ENCODE measurements around the gene SLC20A1. TPM values are rescaled to one million over a fixed set of nuclear protein-coding genes. Genes with fewer than 3 reads are reported as not detected.

SLC20A1 gene
- total RNA-seq, 4 donors from 2014 or later = 15.6 to 40.3 (median 23.9) TPM

DNA sequence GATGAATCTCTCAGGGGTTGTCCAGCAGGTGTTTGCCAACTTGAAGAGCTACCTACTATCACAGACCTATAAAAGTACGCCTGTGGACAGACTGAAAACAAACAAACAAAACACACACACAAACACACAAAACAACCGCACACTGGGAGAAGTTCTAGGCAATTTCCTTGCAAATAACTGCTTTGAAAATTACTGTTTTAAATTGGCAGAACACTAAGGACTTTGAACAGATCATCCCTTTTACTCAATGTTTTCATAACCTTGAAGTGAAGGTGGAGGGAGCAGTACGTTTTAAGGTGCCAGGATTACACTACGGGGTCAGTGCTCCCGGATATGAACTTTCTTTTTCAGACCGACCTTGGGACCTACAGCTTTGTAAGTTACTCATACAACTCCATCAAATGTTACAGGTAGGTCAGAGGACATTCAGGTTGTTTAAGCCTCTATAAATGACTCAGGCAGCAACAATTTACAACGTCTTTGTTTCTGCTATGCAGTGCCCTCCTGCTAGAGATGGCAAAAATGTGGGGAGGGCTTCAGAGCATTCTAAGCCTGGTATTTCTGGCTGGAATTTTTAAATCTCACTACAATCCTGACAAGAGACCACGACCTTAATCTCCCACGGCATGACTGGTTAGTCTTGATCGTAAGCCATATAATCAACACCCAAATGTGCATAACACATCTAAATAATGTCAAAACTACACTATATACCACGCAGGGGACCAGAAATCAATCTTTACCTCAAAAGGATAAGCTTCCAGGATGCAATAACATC is 1.4 kb upstream of the SLC20A1 start:
- H3K27me3 ChIP-seq = no peaks in the 10 kb centered on the region
- intact Hi-C loops (cut with DNase I) = no loop called here
- peaks cover 22 to 24% of the 10 kb centered on the region in 2 donors for H3K4me1 ChIP-seq

DNA sequence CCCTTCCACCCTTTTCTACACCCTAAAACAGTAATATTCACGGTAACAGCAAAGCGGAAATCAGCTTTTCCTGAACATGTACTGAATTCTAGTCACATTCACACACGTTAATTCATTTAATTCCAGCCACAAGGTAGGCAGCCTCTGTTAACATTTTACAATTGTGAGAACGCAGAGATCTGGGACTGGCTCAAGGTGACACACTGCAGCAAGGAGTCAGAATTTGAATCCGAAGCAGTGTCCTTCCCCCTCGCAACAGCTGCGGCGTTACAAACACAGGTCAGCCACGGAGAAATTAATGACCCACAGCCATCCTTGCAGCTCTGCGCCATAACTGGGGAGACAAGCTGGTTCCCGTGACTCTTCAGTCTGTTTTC is 818 bp upstream of the SLC20A1 start:
- WGBS, 2 donors = 12 to 15% methylated on average over 11 of the region's 11 CpGs
- no peaks in the 10 kb centered on the region for H3K9me3 ChIP-seq
- H3K36me3 ChIP-seq = peaks cover 8 to 22% of the 10 kb centered on the region in 2 donors
- H3K27me3 ChIP-seq = no peaks in the 10 kb centered on the region
- intact Hi-C loops (cut with DNase I) = no loop called here
- H3K4me1 ChIP-seq = peaks cover 22 to 24% of the 10 kb centered on the region in 2 donors
- H3K4me3 ChIP-seq (replicated peaks in 1 of 3) = peak overlapping the region in 2 of 3 donors; percentile 71 to 82
- no peak for DNase-seq
- H3K27ac ChIP-seq = peak overlapping the region; percentile 97
- TF ChIP-seq POLR2A (IDR thresholded peaks at IDR 0.05) = no peak
- TF ChIP-seq, protein P1, sequence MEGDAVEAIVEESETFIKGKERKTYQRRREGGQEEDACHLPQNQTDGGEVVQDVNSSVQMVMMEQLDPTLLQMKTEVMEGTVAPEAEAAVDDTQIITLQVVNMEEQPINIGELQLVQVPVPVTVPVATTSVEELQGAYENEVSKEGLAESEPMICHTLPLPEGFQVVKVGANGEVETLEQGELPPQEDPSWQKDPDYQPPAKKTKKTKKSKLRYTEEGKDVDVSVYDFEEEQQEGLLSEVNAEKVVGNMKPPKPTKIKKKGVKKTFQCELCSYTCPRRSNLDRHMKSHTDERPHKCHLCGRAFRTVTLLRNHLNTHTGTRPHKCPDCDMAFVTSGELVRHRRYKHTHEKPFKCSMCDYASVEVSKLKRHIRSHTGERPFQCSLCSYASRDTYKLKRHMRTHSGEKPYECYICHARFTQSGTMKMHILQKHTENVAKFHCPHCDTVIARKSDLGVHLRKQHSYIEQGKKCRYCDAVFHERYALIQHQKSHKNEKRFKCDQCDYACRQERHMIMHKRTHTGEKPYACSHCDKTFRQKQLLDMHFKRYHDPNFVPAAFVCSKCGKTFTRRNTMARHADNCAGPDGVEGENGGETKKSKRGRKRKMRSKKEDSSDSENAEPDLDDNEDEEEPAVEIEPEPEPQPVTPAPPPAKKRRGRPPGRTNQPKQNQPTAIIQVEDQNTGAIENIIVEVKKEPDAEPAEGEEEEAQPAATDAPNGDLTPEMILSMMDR (IDR thresholded peaks at IDR 0.05) = no peak

More for the DNA sequence above, 1.4 kb upstream of the SLC20A1 start:
- 61 to 69% methylated on average over 11 of the region's 11 CpGs for WGBS, 2 donors
- DNase-seq = no peak
- Histone ChIP-seq H3K36me3 (peaks cover 8 to 16% of the 10 kb centered on the region in 2 donors), H3K4me3 (replicated peaks in 1 of 3) (peak overlapping the region in 1 of 3 donors; percentile 82), H3K9me3 (no peaks in the 10 kb centered on the region), H3K27ac (peak overlapping the region; percentile 97)
- no peak for TF ChIP-seq POLR2A (IDR thresholded peaks at IDR 0.05)
- TF ChIP-seq, protein P1 (IDR thresholded peaks at IDR 0.05) = no peak

DNA sequence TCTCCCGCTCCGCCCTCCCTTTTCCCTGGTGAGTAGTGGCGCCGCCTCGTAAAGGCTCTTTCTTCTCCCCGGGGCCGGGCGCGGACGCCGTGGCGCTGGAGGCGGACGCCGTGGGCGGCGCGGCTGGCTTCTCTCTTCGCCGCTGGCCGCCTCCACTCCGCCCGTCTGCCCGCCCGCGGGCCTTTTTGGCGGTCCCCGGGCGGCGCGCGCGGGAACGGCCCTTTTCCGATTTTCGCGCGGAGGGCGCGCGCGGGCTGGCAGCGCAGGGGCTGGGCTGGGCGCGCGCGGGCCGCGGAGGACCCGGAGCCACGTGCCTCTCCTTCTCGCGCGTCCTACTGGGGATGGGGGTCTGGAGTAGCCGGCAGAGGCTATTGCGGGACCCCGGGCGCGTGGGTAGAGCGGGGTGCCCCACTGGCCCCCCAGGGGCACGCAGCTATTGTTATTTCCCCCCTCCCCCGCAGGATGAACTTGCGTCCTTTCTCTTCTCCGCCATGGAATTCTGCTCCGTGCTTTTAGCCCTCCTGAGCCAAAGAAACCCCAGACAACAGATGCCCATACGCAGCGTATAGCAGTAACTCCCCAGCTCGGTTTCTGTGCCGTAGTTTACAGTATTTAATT is 472 bp downstream of the SLC20A1 start:
- Histone ChIP-seq H3K36me3 (peaks cover 8 to 23% of the 10 kb centered on the region in 2 donors), H3K27ac (peak overlapping the region; percentile 92 to 97 (median 97)), H3K27me3 (no peaks in the 10 kb centered on the region), H3K4me3 (replicated peaks in 1 of 3) (peak overlapping the region; percentile 55 to 82 (median 76)), H3K9me3 (no peaks in the 10 kb centered on the region), H3K4me1 (peaks cover 22 to 24% of the 10 kb centered on the region in 2 donors)
- TF ChIP-seq, protein P1 (IDR thresholded peaks at IDR 0.05) = no peak
- no peak for TF ChIP-seq POLR2A (IDR thresholded peaks at IDR 0.05)
- DNase-seq = no peak
- 0 to 1% methylated on average over 12 to 26 of the region's 69 CpGs for WGBS, 2 donors
- intact Hi-C loops (cut with DNase I) = no loop called here

DNA sequence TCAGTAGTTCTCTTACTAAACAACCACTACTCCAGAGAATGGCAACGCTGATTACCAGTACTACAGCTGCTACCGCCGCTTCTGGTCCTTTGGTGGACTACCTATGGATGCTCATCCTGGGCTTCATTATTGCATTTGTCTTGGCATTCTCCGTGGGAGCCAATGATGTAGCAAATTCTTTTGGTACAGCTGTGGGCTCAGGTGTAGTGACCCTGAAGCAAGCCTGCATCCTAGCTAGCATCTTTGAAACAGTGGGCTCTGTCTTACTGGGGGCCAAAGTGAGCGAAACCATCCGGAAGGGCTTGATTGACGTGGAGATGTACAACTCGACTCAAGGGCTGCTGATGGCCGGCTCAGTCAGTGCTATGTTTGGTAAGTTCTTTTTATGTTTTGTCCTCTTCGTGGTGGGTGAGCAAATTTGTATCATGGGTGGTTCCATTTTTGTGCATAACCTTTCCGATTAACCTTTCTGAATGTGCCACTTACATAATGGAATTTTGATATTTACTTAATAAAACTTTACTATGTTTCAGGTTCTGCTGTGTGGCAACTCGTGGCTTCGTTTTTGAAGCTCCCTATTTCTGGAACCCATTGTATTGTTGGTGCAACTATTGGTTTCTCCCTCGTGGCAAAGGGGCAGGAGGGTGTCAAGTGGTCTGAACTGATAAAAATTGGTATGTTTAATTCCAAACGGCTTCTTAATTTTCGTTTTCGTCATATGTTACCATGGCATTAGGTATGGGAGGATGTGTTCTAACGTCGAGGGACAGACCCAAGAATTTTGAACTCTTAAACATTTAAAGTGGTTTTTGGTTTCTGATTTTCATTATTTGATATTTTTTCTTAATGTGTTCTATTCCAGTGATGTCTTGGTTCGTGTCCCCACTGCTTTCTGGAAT is 1.3 kb downstream of the SLC20A1 start:
- H3K9me3 ChIP-seq = no peaks in the 10 kb centered on the region
- H3K4me1 ChIP-seq = peaks cover 22 to 24% of the 10 kb centered on the region in 2 donors
- TF ChIP-seq, protein P1 (IDR thresholded peaks at IDR 0.05) = no peak
- no peak for TF ChIP-seq POLR2A (IDR thresholded peaks at IDR 0.05)
- peak overlapping the region in 2 of 3 donors; percentile 97 for H3K27ac ChIP-seq
- no peaks in the 10 kb centered on the region for H3K27me3 ChIP-seq
- no peak for DNase-seq
- H3K36me3 ChIP-seq = peaks cover 11 to 31% of the 10 kb centered on the region in 2 donors
- intact Hi-C loops (cut with DNase I) = no loop called here
- H3K4me3 ChIP-seq (replicated peaks in 1 of 3) = peak overlapping the region in 2 of 3 donors; percentile 76 to 82
- 57 to 63% methylated on average over 20 of the region's 20 CpGs for WGBS, 2 donors

Measured in thyroid gland (tissue), 4 donors.